NCI-H82 (cell line): Measurements from ENCODE around the gene RUNX2.

Source experiments
- DNase-seq: peaks from one replicate; lab custom pipeline; 2025; lab: John Stamatoyannopoulos, UW

The RUNX2 gene

DNA sequence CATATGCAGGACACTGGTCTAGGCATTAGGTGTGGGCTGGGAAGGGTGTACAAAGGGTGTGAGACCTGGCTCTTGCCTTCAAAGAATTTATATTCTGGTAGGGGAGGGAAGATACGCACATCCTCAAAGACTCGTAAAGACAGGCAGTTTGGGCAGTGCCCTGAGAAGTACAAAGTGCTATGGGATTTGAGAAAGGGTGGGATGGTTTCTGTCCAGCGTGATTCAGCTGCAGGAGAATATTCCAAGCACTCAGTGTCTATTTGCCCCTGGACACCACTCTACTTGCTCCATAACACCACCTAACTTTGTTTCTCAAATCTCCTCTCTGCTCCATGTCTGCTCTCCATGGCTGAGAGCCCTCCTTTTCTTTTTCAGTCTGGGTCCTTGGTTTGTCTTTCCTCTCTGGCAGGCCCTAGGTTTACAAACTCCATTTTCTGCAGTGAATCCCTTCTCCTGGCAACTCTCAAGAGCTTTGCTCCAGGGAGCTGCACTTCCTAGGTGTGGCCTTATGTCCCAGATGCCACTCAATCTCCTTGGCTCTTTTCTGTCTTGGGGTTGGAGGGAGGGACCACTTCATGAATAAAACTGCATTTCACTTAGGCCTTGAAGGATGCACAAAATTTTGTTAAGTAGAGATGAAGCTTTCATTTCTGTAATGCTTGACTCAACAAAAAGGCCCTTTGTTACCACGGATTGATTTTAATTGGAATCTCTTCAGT lies 377.2 kb downstream of the RUNX2 start:
- no peak for DNase-seq

DNA sequence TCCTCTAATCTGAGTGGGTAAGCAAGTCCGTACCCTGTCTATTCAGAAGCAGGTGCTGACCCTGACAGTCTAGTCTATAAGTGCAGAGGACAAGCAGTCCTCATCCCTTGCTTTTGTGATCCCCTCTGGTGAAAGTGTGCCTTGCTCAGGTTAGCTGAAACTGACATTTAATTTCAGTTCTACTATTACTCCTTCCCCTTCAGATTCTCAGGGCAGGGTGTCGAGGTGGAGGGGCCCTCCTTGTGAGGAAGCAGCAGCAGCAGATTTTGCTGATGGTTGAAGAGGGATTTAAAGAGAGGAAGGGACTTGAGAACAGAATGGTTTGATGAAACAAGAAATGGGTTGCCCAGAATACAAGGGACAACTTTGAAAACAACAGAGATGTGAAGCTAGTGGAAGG lies 378.2 kb downstream of the RUNX2 start:
- no peak for DNase-seq

- DNase-seq, result no peak
Measured at GRCh38 chr6:45707176-45707575, 379.0 kb downstream of the RUNX2 start.

DNA sequence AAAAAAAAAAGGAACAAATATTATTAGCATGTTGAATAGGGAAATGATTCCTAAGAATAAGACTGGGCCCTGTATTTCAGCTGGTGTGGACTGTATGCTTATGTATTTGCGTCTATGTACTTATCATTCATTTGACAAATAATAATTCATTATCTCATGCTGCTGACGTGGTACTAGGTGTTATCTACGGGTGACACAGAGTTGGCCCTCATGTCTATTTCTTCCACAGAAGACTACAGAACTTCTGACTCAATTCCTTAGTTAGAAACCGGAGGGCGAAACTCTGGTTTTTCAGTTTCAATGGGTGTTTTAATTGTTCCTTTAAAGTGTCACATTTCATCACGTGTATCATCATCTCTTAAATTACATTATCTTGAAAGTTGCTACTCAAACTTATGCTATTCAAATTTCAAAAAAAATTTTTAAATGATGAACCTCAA lies 381.7 kb downstream of the RUNX2 start:
- no peak for DNase-seq

DNA sequence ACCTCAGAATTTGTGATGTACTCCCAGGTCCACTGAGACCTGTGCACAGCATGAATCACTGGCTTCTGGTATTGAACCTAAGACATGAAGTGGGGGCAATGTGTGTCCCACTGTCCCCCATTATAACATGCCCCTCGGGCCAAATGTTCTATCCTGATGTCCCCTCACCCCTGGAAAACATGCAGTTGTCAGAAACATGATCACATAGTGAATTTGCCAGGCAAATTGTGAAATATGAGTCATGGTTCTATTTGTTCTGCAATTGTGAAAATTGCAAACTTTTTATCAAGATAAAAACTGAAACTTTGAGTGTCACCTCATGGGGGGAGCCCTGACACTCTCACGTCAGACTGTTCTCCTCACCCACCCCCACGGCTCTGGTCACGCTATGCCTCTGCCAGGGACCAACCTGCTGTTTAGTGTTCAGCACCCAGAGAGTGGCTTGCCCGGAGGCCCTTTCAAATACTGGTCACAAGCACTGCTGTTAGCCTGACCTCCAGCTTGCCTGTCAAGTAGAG lies 382.2 kb downstream of the RUNX2 start:
- DNase-seq, result no peak

DNA sequence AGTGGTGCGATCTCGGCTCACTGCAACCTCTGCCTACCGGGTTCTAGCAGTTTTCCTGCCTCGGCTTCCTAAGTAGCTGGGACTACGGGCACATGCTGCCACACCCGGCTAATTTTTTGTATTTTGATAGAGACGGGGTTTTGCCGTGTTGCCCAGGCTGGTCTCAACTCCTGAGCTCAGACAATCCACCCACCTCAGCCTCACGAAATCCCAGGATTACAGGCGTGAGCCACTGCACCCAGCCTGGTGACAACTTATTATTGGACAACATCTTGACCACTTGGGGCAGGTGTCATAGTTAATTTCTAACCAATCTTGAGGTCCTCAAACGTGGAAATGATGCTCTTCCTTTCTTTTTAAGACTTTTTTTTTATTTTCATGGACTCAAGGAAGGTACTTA lies 383.9 kb downstream of the RUNX2 start:
- DNase-seq, result no peak

- DNase-seq, result no peak
Measured at GRCh38 chr6:45712786-45713185, 384.7 kb downstream of the RUNX2 start.
